ENCODE measurements around the gene B3GAT2.

GRCh38 chr6:70886661-70887060 lies 70.2 kb downstream of the B3GAT2 start:
- TF ChIP-seq POLR2A (IDR thresholded peaks at IDR 0.05) = no peak
- TF ChIP-seq, protein P1, sequence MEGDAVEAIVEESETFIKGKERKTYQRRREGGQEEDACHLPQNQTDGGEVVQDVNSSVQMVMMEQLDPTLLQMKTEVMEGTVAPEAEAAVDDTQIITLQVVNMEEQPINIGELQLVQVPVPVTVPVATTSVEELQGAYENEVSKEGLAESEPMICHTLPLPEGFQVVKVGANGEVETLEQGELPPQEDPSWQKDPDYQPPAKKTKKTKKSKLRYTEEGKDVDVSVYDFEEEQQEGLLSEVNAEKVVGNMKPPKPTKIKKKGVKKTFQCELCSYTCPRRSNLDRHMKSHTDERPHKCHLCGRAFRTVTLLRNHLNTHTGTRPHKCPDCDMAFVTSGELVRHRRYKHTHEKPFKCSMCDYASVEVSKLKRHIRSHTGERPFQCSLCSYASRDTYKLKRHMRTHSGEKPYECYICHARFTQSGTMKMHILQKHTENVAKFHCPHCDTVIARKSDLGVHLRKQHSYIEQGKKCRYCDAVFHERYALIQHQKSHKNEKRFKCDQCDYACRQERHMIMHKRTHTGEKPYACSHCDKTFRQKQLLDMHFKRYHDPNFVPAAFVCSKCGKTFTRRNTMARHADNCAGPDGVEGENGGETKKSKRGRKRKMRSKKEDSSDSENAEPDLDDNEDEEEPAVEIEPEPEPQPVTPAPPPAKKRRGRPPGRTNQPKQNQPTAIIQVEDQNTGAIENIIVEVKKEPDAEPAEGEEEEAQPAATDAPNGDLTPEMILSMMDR (IDR thresholded peaks at IDR 0.05) = no peak
